Esophagus muscularis mucosa (tissue), 3 donors: ENCODE data around the gene SPEM2.

ENCODE experiments used
- CTCF ChIP-seq, 3 experiments: fragments of 200-600 bp in 2 of 3; fragments of 450-650 bp in 1 of 3; sonication (generic) in 2 of 3; IDR thresholded peaks; one replicate each; pipeline ENCODE4 v1.5.1; 2017 to 2019; ENCODE audit warnings: antibody characterized with exemption in 3 of 3, mild to moderate bottlenecking in 2 of 3, moderate library complexity in 1 of 3
- POLR2A ChIP-seq: fragments of 450-650 bp; IDR thresholded peaks from one replicate; pipeline ENCODE4 v1.6.1; 2017; ENCODE audit warnings: antibody characterized with exemption, moderate library complexity, mild to moderate bottlenecking, low read depth

- TF ChIP-seq CTCF (IDR thresholded peaks at IDR 0.05), result no peak
- TF ChIP-seq POLR2A, result no peak
These were observed 17.7 kb upstream of the SPEM2 start, which contains the start of gene NLGN2 for GRCh38 chr17:7407485-7408251.
